HepG2 (cell line): Measurements from ENCODE around the gene C5orf24. TPM values are rescaled to one million over a fixed set of nuclear protein-coding genes. Genes with fewer than 3 reads are reported as not detected.
A peak's percentile ranks its signal among the peaks of the same experiment; 100 is the strongest.

Experiments used
- CREB3 ChIP-seq: sonication (generic); formaldehyde crosslinking; IDR thresholded peaks from 2 replicates; pipeline ENCODE4 v1.5.0; 2020; ENCODE audit warnings: missing genetic modification reagents
- CTCF ChIP-seq: sonication (generic); formaldehyde crosslinking; IDR thresholded peaks from 2 replicates; pipeline ENCODE4 v1.5.0; 2020; ENCODE audit warnings: mild to moderate bottlenecking, missing genetic modification reagents, moderate library complexity
- FOSL2 ChIP-seq: sonication (generic); formaldehyde crosslinking; IDR thresholded peaks from 2 replicates; pipeline ENCODE4 v1.4.0; 2020; ENCODE audit warnings: missing genetic modification reagents
- GPN1 ChIP-seq: sonication (generic); formaldehyde crosslinking; IDR thresholded peaks from 2 replicates; pipeline ENCODE4 v1.5.1; 2020; ENCODE audit warnings: missing genetic modification reagents, borderline replicate concordance
- JUN ChIP-seq: sonication (generic); formaldehyde crosslinking; IDR thresholded peaks from 2 replicates; pipeline ENCODE4 v1.4.0; 2020; ENCODE audit warnings: mild to moderate bottlenecking, missing genetic modification reagents
- PBX3 ChIP-seq: sonication (generic); formaldehyde crosslinking; IDR thresholded peaks from 2 replicates; pipeline ENCODE4 v1.8.1; 2023; ENCODE audit warnings: missing genetic modification reagents, inconsistent platforms, borderline replicate concordance
- POLR2A ChIP-seq, 2 experiments: IDR thresholded peaks; 2 replicates each; pipeline ENCODE4 v1.6.1; 2011; ENCODE audit warnings: low read depth in 2 of 2, low read length in 2 of 2, mild to moderate bottlenecking in 1 of 2, moderate library complexity in 1 of 2; ENCODE audit not compliant: insufficient read depth in 1 of 2
- RFX5 ChIP-seq: IDR thresholded peaks from 2 replicates; pipeline ENCODE4 v1.6.1; 2011; ENCODE audit warnings: low read depth, low read length, improper control_type of control experiment
- TMF1 ChIP-seq: sonication (generic); formaldehyde crosslinking; IDR thresholded peaks from 2 replicates; pipeline ENCODE4 v1.8.1; 2022; ENCODE audit warnings: low read depth, missing genetic modification reagents
- ZFY ChIP-seq: sonication (generic); formaldehyde crosslinking; IDR thresholded peaks from 2 replicates; pipeline ENCODE4 v1.4.0; 2020; ENCODE audit warnings: missing genetic modification reagents
- ZNF556 ChIP-seq: sonication (generic); formaldehyde crosslinking; IDR thresholded peaks from 2 replicates; pipeline ENCODE4 v1.4.0; 2020; ENCODE audit warnings: mild to moderate bottlenecking, missing genetic modification reagents, borderline replicate concordance
- ZNF720 ChIP-seq: sonication (generic); formaldehyde crosslinking; IDR thresholded peaks from 2 replicates; pipeline ENCODE4 v1.4.0; 2020; ENCODE audit warnings: missing genetic modification reagents
- polyA plus RNA-seq, 8 experiments: library from polyadenylated mRNA; depleted of rRNA in 3 of 8; stranded (reverse) in 7 of 8; unstranded in 1 of 8; fragments of >200 nt; fragmentation: Illumina TruSeq in 4 of 8; extraction: Trizol in 4 of 8; gene quantifications; 2 replicates each; pipeline versions ENCODE4 v1.2.1 to v1.2.3, GENCODE V29; 2011 to 2016; ENCODE audit warnings: low read depth in 4 of 8, missing spikeins in 1 of 8, mixed read lengths in 1 of 8; ENCODE audit not compliant: insufficient read depth in 1 of 8
- total RNA-seq, 5 experiments: library from RNA; depleted of rRNA; stranded (reverse); fragments of >200 nt; fragmentation: Illumina TruSeq; extraction: Trizol; gene quantifications; 2 replicates each; pipeline ENCODE4 v1.2.3, GENCODE V29; 2016; ENCODE audit warnings: low read depth in 1 of 5
- TF ChIP-seq, protein P1 (sequence below), 2 experiments: sonication (generic) in 1 of 2; formaldehyde crosslinking in 1 of 2; IDR thresholded peaks; 2 replicates each; pipeline versions ENCODE4 v1.6.1 to v1.9.0; 2014 to 2022; ENCODE audit warnings: antibody characterized with exemption in 1 of 2, borderline replicate concordance in 1 of 2, inconsistent platforms in 1 of 2, low read depth in 1 of 2, missing genetic modification reagents in 1 of 2
- TF ChIP-seq, protein P2 (sequence below): sonication (generic); formaldehyde crosslinking; IDR thresholded peaks from 2 replicates; pipeline ENCODE4 v1.4.0; 2020; ENCODE audit warnings: missing genetic modification reagents, borderline replicate concordance
- TF ChIP-seq, protein P3 (sequence below): sonication (generic); formaldehyde crosslinking; IDR thresholded peaks from 2 replicates; pipeline ENCODE4 v1.4.0; 2020; ENCODE audit warnings: missing genetic modification reagents

C5orf24 gene
- total and polyA plus RNA-seq, 2 of the 13 experiments (the other 11 are each of a cell fraction or from before 2014, with no cell fraction given), result 34.6 to 41.5 TPM

GRCh38 chr5:134904610-134905245 lies 59.0 kb downstream of the C5orf24 start, which contains the start of gene PCBD2 (continued):
- TF ChIP-seq, protein P1, sequence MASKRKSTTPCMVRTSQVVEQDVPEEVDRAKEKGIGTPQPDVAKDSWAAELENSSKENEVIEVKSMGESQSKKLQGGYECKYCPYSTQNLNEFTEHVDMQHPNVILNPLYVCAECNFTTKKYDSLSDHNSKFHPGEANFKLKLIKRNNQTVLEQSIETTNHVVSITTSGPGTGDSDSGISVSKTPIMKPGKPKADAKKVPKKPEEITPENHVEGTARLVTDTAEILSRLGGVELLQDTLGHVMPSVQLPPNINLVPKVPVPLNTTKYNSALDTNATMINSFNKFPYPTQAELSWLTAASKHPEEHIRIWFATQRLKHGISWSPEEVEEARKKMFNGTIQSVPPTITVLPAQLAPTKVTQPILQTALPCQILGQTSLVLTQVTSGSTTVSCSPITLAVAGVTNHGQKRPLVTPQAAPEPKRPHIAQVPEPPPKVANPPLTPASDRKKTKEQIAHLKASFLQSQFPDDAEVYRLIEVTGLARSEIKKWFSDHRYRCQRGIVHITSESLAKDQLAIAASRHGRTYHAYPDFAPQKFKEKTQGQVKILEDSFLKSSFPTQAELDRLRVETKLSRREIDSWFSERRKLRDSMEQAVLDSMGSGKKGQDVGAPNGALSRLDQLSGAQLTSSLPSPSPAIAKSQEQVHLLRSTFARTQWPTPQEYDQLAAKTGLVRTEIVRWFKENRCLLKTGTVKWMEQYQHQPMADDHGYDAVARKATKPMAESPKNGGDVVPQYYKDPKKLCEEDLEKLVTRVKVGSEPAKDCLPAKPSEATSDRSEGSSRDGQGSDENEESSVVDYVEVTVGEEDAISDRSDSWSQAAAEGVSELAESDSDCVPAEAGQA (IDR thresholded peaks at IDR 0.05; ENCODE audit: low read depth), result no peak; the same call in 1 of the 2 replicates
- TF ChIP-seq, protein P1 (CRISPR knock-in tag; IDR thresholded peaks at IDR 0.05; ENCODE audit: borderline replicate concordance), result 0 out of 2 replicates have a peak, but pooled peaks have one; percentile 15
- TF ChIP-seq PBX3 (CRISPR knock-in tag), result no peak
- no peak for TF ChIP-seq GPN1 (CRISPR knock-in tag)
- TF ChIP-seq FOSL2 (CRISPR knock-in tag), result peak; percentile 52
- no peak for TF ChIP-seq JUN (CRISPR knock-in tag)
- TF ChIP-seq TMF1 (CRISPR knock-in tag), result peak; percentile 69; the same call in 1 of the 2 replicates
- peak; percentile 69; the same call in 1 of the 2 replicates for TF ChIP-seq CREB3 (CRISPR knock-in tag)
- no peak for TF ChIP-seq RFX5
- TF ChIP-seq ZNF556 (CRISPR knock-in tag), result peak; percentile 95
- TF ChIP-seq POLR2A (IDR thresholded peaks at IDR 0.05; ENCODE audit: insufficient read depth in 1 of 2, low read depth in 2 of 2, low read length in 2 of 2), result peak; percentile 74
- TF ChIP-seq, protein P2, sequence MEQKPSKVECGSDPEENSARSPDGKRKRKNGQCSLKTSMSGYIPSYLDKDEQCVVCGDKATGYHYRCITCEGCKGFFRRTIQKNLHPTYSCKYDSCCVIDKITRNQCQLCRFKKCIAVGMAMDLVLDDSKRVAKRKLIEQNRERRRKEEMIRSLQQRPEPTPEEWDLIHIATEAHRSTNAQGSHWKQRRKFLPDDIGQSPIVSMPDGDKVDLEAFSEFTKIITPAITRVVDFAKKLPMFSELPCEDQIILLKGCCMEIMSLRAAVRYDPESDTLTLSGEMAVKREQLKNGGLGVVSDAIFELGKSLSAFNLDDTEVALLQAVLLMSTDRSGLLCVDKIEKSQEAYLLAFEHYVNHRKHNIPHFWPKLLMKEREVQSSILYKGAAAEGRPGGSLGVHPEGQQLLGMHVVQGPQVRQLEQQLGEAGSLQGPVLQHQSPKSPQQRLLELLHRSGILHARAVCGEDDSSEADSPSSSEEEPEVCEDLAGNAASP (CRISPR knock-in tag), result no peak
- peak; percentile 95 for TF ChIP-seq ZFY
- TF ChIP-seq CTCF (CRISPR knock-in tag), result peak; percentile 94
- TF ChIP-seq ZNF720, result no peak
- TF ChIP-seq, protein P3, sequence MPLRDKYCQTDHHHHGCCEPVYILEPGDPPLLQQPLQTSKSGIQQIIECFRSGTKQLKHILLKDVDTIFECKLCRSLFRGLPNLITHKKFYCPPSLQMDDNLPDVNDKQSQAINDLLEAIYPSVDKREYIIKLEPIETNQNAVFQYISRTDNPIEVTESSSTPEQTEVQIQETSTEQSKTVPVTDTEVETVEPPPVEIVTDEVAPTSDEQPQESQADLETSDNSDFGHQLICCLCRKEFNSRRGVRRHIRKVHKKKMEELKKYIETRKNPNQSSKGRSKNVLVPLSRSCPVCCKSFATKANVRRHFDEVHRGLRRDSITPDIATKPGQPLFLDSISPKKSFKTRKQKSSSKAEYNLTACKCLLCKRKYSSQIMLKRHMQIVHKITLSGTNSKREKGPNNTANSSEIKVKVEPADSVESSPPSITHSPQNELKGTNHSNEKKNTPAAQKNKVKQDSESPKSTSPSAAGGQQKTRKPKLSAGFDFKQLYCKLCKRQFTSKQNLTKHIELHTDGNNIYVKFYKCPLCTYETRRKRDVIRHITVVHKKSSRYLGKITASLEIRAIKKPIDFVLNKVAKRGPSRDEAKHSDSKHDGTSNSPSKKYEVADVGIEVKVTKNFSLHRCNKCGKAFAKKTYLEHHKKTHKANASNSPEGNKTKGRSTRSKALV (CRISPR knock-in tag), result peak; percentile 33; the same call in 1 of the 2 replicates
